A549 (cell line): ENCODE measurements around the gene KRTAP4-1. TPM values are rescaled to one million over a fixed set of nuclear protein-coding genes. Genes with fewer than 3 reads are reported as not detected.

Experiments
- ATAC-seq, 2 experiments: fragments of 200-7000 bp in 1 of 2; fragments of >200 bp in 1 of 2; cut with Nextera tagmentation in 1 of 2; cut with Tn5 transposase in 1 of 2; 3 replicates each; pipeline versions ENCODE4 v1.8.0 to v1.9.1; 2018 to 2020; ENCODE audit warnings: mild to moderate bottlenecking in 1 of 2, moderate library complexity in 1 of 2
- CTCF ChIA-PET: fragments of 300-600 bp; sonication (Branson Sonifier 250); formaldehyde crosslinking; extraction: SDS; loops from one replicate; lab custom pipeline; 2021; ENCODE audit warnings: antibody characterized with exemption, inconsistent platforms; lab: Yijun Ruan, JAX
- POLR2A ChIA-PET: fragments of 350-600 bp; formaldehyde crosslinking; extraction: SDS; loops from one replicate; lab custom pipeline; 2021; ENCODE audit warnings: antibody characterized with exemption, inconsistent platforms; lab: Yijun Ruan, JAX
- DNase-seq, 2 experiments: peaks; one replicate each; pipeline versions ENCODE4 v3.0.0 to v3.0.0-alpha.2; 2011 to 2016; ENCODE audit warnings: low read depth in 1 of 2, low spot score in 1 of 2
- FAIRE-seq: peaks from 2 replicates; lab custom pipeline; 2011; peaks lifted over from hg19 to GRCh38; lab: Jason Lieb, UNC
- H3K27ac ChIP-seq, 2 experiments: fragments of >200 bp; sonication (Bioruptor Twin); formaldehyde crosslinking; 3 replicates each; pipeline ENCODE4 v1.5.1; 2016 to 2017
- H3K4me1 ChIP-seq: fragments of >200 bp; sonication (Bioruptor Twin); formaldehyde crosslinking; 3 replicates; pipeline ENCODE4 v1.6.1; 2016
- H3K4me2 ChIP-seq: fragments of >200 bp; sonication (Bioruptor Twin); formaldehyde crosslinking; 3 replicates; pipeline ENCODE4 v1.6.1; 2016
- H3K4me3 ChIP-seq: fragments of >200 bp; sonication (Bioruptor Twin); formaldehyde crosslinking; 3 replicates; pipeline ENCODE4 v1.5.1; 2016
- H3K9me3 ChIP-seq: fragments of >200 bp; sonication (Bioruptor Twin); formaldehyde crosslinking; 3 replicates; pipeline ENCODE4 v1.6.1; 2016
- BHLHE40 ChIP-seq: IDR thresholded peaks from 2 replicates; pipeline ENCODE4 v1.6.1; 2012; ENCODE audit warnings: low read depth, low read length, inconsistent platforms
- CHD2 ChIP-seq: fragments of 150-350 bp; IDR thresholded peaks from 2 replicates; pipeline ENCODE4 v1.6.1; 2014; ENCODE audit warnings: low read length; ENCODE audit not compliant: partially characterized antibody
- EHF ChIP-seq: fragments of 250-450 bp; sonication (Bioruptor Pico); IDR thresholded peaks from 2 replicates; pipeline ENCODE4 v1.5.0; 2020; ENCODE audit warnings: mild to moderate bottlenecking
- EP300 ChIP-seq, 2 experiments: fragments of >200 bp; sonication (Bioruptor Twin); formaldehyde crosslinking; IDR thresholded peaks; 2 replicates in 1 of 2; 3 replicates in 1 of 2; pipeline ENCODE4 v1.6.1; 2016 to 2017
- HDAC2 ChIP-seq: fragments of 200-600 bp; sonication (generic); IDR thresholded peaks from 2 replicates; pipeline ENCODE4 v1.6.1; 2016
- HEYL ChIP-seq: fragments of 250-450 bp; sonication (Bioruptor Pico); IDR thresholded peaks from 2 replicates; pipeline ENCODE4 v1.8.0; 2021; ENCODE audit warnings: mild to moderate bottlenecking, moderate library complexity
- HOXB5 ChIP-seq: fragments of 250-450 bp; sonication (Bioruptor Pico); IDR thresholded peaks from 2 replicates; pipeline ENCODE4 v1.5.0; 2020; ENCODE audit warnings: mild to moderate bottlenecking, moderate library complexity
- JUN ChIP-seq, 2 experiments: fragments of >200 bp; sonication (Bioruptor Twin); formaldehyde crosslinking; IDR thresholded peaks; 2 replicates in 1 of 2; 3 replicates in 1 of 2; pipeline ENCODE4 v1.6.1; 2016 to 2017
- KDM1A ChIP-seq: fragments of 200-600 bp; sonication (generic); IDR thresholded peaks from 2 replicates; pipeline ENCODE4 v1.6.1; 2016; ENCODE audit warnings: low read depth, mild to moderate bottlenecking
- KDM5A ChIP-seq: fragments of 200-600 bp; sonication (generic); IDR thresholded peaks from 2 replicates; pipeline ENCODE4 v1.6.1; 2016; ENCODE audit warnings: antibody characterized with exemption, mild to moderate bottlenecking
- MAFK ChIP-seq: fragments of 450-650 bp; IDR thresholded peaks from 2 replicates; pipeline ENCODE4 v1.6.1; 2014; ENCODE audit not compliant: partially characterized antibody
- MAZ ChIP-seq: fragments of 150-350 bp; IDR thresholded peaks from 2 replicates; pipeline ENCODE4 v1.6.1; 2014; ENCODE audit warnings: antibody characterized with exemption, low read depth, low read length, borderline replicate concordance
- MYC ChIP-seq: IDR thresholded peaks from 2 replicates; pipeline ENCODE4 v1.6.1; 2012; ENCODE audit warnings: mild to moderate bottlenecking, inconsistent platforms, low read length, improper control_type of control experiment, borderline replicate concordance
- NFE2L2 ChIP-seq: fragments of 150-350 bp; conservative IDR thresholded peaks from 2 replicates; pipeline ENCODE4 v1.6.1; 2014; ENCODE audit warnings: low read length
- NPAS2 ChIP-seq: fragments of 250-450 bp; sonication (Bioruptor Pico); IDR thresholded peaks from 2 replicates; pipeline ENCODE4 v1.8.0; 2022; ENCODE audit warnings: mild to moderate bottlenecking, moderate library complexity, borderline replicate concordance
- PHF8 ChIP-seq: fragments of 200-600 bp; sonication (generic); IDR thresholded peaks from 2 replicates; pipeline ENCODE4 v1.6.1; 2016; ENCODE audit warnings: low read depth, mild to moderate bottlenecking, antibody characterized with exemption, moderate library complexity, borderline replicate concordance
- POLR2AphosphoS2 ChIP-seq: conservative IDR thresholded peaks from 2 replicates; pipeline ENCODE4 v1.6.1; 2012; ENCODE audit warnings: low read length, improper control_type of control experiment, inconsistent platforms
- RARB ChIP-seq: fragments of 250-450 bp; sonication (Bioruptor Pico); IDR thresholded peaks from 2 replicates; pipeline ENCODE4 v1.8.0; 2021; ENCODE audit warnings: mild to moderate bottlenecking, moderate library complexity
- RCOR1 ChIP-seq: fragments of 150-350 bp; IDR thresholded peaks from 2 replicates; pipeline ENCODE4 v1.6.1; 2014; ENCODE audit warnings: antibody characterized with exemption, low read length, low read depth
- SMC3 ChIP-seq: fragments of >200 bp; sonication (Bioruptor Twin); formaldehyde crosslinking; IDR thresholded peaks from 3 replicates; pipeline ENCODE4 v1.6.1; 2018; ENCODE audit warnings: inconsistent platforms
- SREBF2 ChIP-seq: fragments of 450-650 bp; IDR thresholded peaks from 2 replicates; pipeline ENCODE4 v1.6.1; 2014; ENCODE audit warnings: mild to moderate bottlenecking, moderate library complexity
- ZC3H11A ChIP-seq: fragments of 450-650 bp; IDR thresholded peaks from 2 replicates; pipeline ENCODE4 v1.6.1; 2014; ENCODE audit warnings: antibody characterized with exemption, mild to moderate bottlenecking
- WGBS: methylation state at CpG from one replicate; pipeline ENCODE4 v1.1.6; 2017; ENCODE audit errors: missing lambda C conversion rate; 5-methylcytosine and 5-hydroxymethylcytosine counted together
- polyA plus RNA-seq, 4 experiments: library from polyadenylated mRNA; depleted of rRNA in 3 of 4; stranded (reverse); fragments of >200 nt; fragmentation: RNase III in 1 of 4; extraction: RNeasy Plus Mini Kit Qiagen cat#74134 plus additional on column Dnase treatment in 1 of 4; gene quantifications; 2 replicates in 3 of 4; 3 replicates in 1 of 4; pipeline ENCODE4 v1.2.3, GENCODE V29; 2011 to 2017
- TF ChIP-seq, protein P1 (sequence below): IDR thresholded peaks from 2 replicates; pipeline ENCODE4 v1.6.1; 2012
- TF ChIP-seq, protein P2 (sequence below): fragments of >200 bp; sonication (Bioruptor Twin); formaldehyde crosslinking; IDR thresholded peaks from 3 replicates; pipeline ENCODE4 v1.5.1; 2016
- TF ChIP-seq, protein P3 (sequence below): fragments of 250-450 bp; sonication (Bioruptor Pico); IDR thresholded peaks from 2 replicates; pipeline ENCODE4 v1.5.0; 2021; ENCODE audit warnings: mild to moderate bottlenecking, moderate library complexity, borderline replicate concordance
- TF ChIP-seq, protein P4 (sequence below): fragments of >200 bp; sonication (Bioruptor Twin); formaldehyde crosslinking; IDR thresholded peaks from 2 replicates; pipeline ENCODE4 v1.6.1; 2016
- TF ChIP-seq, protein P5 (sequence below): fragments of 150-350 bp; IDR thresholded peaks from 2 replicates; pipeline ENCODE4 v1.6.1; 2014; ENCODE audit warnings: low read depth, mild to moderate bottlenecking, low read length

The KRTAP4-1 gene
- polyA plus RNA-seq, 2 of the 4 experiments (the other 2 are of a cell fraction): 0.12 to 0.32 TPM

DNA sequence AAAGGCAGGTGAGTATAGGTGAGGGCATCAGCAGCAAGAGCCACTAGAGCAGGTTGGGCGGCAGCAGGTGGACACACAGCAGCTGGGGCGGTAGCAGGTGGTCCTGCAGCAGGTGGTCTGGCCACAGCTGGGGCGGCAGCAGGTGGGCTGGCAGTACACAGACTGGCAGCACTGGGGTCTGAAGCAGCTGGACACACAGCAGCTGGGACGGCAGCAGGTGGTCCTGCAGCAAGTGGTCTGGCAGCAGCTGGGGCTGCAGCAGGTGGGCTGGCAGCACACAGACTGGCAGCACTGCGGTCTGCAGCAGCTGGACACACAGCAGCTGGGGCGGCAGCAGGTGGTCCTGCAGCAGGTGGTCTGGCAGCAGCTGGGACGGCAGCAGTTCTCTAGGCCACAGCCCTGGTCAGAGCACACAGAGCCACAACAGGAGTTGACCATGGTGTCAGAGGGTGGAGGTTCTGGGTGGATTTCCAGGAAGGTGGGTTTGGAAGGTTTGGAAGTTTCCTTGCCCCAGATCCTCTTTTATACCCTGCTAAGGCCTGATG lies 6.9 kb downstream of the KRTAP4-1 start, which contains the start of gene KRTAP4-2:
Gene KRTAP4-2, minus strand, starts transcription at position 495 of the 545 bp plus-strand sequence. Its CDS starts 57 bp downstream, at position 438.
- Histone ChIP-seq H3K27ac (no peak within 1 kb of the TSS), H3K4me3 (no peak within 1 kb of the TSS), H3K4me1 (no peaks in the 10 kb centered on the region), H3K9me3 (no peaks in the 10 kb centered on the region), H3K4me2 (no peak within 1 kb of the TSS; the same call in 2 of the 3 replicates)
- TF ChIP-seq MAZ: no peak
- no peak for DNase-seq
- FAIRE-seq: no peak
- ATAC-seq: no peak
- ChIA-PET POLR2A (no interaction called here), CTCF (interaction anchor here (0.9 to 2.4 kb wide), 2 partner anchors 144 to 489 kb away, joined by 3 to 6 read pairs; no protein-coding TSS in a partner anchor)
- 79% methylated on average over 6 of the region's 7 CpGs for WGBS

DNA sequence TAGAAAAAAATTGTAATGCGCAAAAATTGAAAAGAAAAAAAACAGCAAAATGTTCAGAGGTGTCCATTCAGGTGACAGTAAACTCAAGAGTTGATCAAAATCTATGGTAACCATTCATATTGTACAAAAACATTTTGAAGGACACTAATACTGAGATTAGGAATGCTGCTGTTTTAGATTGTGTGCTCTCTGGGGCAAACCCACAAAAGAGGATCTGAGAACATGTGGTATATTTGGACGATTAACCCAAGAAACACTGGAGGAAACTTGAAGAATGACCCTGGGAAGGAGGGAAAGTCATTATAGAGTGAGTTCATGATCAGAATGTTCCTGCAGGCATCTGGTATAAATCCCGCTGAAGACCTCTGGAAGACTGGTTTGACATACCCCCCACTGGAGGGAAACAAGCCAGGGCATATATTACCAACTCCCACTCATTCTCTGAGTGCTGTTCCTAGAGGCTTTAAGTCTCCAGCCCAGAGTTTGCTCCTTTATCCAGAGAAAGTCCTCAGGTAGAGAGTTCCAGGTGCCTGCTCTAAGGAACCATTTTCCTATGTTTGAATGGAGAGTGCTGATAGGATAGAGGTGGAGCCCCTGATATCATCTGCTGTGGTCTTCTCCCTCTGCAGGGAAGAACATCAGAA lies 7.8 kb downstream of the KRTAP4-1 start:
- H3K27ac ChIP-seq: no peak overlapping the region
- TF ChIP-seq, protein P1, sequence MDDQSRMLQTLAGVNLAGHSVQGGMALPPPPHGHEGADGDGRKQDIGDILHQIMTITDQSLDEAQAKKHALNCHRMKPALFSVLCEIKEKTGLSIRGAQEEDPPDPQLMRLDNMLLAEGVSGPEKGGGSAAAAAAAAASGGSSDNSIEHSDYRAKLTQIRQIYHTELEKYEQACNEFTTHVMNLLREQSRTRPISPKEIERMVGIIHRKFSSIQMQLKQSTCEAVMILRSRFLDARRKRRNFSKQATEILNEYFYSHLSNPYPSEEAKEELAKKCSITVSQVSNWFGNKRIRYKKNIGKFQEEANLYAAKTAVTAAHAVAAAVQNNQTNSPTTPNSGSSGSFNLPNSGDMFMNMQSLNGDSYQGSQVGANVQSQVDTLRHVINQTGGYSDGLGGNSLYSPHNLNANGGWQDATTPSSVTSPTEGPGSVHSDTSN: no peak
- TF ChIP-seq, protein P2, sequence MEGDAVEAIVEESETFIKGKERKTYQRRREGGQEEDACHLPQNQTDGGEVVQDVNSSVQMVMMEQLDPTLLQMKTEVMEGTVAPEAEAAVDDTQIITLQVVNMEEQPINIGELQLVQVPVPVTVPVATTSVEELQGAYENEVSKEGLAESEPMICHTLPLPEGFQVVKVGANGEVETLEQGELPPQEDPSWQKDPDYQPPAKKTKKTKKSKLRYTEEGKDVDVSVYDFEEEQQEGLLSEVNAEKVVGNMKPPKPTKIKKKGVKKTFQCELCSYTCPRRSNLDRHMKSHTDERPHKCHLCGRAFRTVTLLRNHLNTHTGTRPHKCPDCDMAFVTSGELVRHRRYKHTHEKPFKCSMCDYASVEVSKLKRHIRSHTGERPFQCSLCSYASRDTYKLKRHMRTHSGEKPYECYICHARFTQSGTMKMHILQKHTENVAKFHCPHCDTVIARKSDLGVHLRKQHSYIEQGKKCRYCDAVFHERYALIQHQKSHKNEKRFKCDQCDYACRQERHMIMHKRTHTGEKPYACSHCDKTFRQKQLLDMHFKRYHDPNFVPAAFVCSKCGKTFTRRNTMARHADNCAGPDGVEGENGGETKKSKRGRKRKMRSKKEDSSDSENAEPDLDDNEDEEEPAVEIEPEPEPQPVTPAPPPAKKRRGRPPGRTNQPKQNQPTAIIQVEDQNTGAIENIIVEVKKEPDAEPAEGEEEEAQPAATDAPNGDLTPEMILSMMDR: no peak
- TF ChIP-seq EP300 (IDR thresholded peaks at IDR 0.05): no peak
- no peak for TF ChIP-seq CHD2
- no peak for TF ChIP-seq HEYL
- TF ChIP-seq SREBF2: no peak
- TF ChIP-seq RCOR1: no peak
- TF ChIP-seq NFE2L2: no peak
- no peak for TF ChIP-seq PHF8
- TF ChIP-seq RARB (CRISPR knock-in tag): no peak
- no peak for TF ChIP-seq NPAS2 (CRISPR knock-in tag)
- no peak for TF ChIP-seq MYC
- TF ChIP-seq POLR2AphosphoS2: no peak
- H3K4me1 ChIP-seq: no peaks in the 10 kb centered on the region
- no peaks in the 10 kb centered on the region for H3K9me3 ChIP-seq
- 76% methylated on average over 3 of the region's 3 CpGs for WGBS
- no peak for ATAC-seq
- no peak overlapping the region for H3K4me2 ChIP-seq
- FAIRE-seq: no peak
- ChIA-PET CTCF (interaction anchor here (0.6 to 2.4 kb wide), 3 partner anchors 145 to 647 kb away, joined by 3 to 6 read pairs (median 4); no protein-coding TSS in a partner anchor), POLR2A (no interaction called here)
- H3K4me3 ChIP-seq: no peak overlapping the region
- no peak for DNase-seq

DNA sequence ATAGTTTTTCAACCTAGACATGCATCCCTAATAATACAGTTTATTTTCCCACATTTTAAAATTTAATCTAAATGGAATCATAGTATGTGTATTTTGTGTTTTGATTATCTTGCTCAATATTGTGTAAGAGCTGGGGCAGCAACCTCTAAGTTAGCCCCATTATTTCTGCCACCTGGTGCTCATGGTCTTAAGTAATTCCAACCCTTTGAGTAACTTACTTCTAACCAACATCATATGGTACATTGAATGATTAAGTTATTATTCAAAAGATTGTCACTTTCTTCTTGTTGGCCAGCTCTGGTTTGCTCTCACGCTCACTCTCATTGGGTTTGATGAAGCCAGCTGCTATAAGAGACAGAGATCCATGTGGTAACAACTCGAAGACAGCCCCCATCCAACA lies 12.8 kb downstream of the KRTAP4-1 start:
- Histone ChIP-seq H3K4me1 (no peaks in the 10 kb centered on the region), H3K4me3 (no peak overlapping the region), H3K27ac (no peak overlapping the region), H3K9me3 (no peaks in the 10 kb centered on the region), H3K4me2 (no peak overlapping the region)
- ChIA-PET POLR2A (no interaction called here), CTCF (interaction anchor here (1.3 to 1.4 kb wide), 2 partner anchors 150 to 307 kb away, joined by 3 to 5 read pairs; no protein-coding TSS in a partner anchor)
- 59% methylated on average over 2 of the region's 2 CpGs for WGBS
- TF ChIP-seq NPAS2 (CRISPR knock-in tag) (no peak), HDAC2 (no peak), MAZ (no peak), SMC3 (no peak), NFE2L2 (no peak), KDM1A (no peak), BHLHE40 (no peak), MYC (no peak), KDM5A (no peak), MAFK (no peak), HEYL (no peak), JUN (IDR thresholded peaks at IDR 0.05) (no peak), EHF (no peak), POLR2AphosphoS2 (no peak), ZC3H11A (no peak), CHD2 (no peak), HOXB5 (CRISPR knock-in tag) (no peak)
- TF ChIP-seq, protein P3, sequence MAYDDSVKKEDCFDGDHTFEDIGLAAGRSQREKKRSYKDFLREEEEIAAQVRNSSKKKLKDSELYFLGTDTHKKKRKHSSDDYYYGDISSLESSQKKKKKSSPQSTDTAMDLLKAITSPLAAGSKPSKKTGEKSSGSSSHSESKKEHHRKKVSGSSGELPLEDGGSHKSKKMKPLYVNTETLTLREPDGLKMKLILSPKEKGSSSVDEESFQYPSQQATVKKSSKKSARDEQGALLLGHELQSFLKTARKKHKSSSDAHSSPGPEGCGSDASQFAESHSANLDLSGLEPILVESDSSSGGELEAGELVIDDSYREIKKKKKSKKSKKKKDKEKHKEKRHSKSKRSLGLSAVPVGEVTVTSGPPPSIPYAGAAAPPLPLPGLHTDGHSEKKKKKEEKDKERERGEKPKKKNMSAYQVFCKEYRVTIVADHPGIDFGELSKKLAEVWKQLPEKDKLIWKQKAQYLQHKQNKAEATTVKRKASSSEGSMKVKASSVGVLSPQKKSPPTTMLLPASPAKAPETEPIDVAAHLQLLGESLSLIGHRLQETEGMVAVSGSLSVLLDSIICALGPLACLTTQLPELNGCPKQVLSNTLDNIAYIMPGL (CRISPR knock-in tag): no peak
- TF ChIP-seq, protein P4, sequence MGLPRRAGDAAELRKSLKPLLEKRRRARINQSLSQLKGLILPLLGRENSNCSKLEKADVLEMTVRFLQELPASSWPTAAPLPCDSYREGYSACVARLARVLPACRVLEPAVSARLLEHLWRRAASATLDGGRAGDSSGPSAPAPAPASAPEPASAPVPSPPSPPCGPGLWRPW: no peak
- TF ChIP-seq, protein P5, sequence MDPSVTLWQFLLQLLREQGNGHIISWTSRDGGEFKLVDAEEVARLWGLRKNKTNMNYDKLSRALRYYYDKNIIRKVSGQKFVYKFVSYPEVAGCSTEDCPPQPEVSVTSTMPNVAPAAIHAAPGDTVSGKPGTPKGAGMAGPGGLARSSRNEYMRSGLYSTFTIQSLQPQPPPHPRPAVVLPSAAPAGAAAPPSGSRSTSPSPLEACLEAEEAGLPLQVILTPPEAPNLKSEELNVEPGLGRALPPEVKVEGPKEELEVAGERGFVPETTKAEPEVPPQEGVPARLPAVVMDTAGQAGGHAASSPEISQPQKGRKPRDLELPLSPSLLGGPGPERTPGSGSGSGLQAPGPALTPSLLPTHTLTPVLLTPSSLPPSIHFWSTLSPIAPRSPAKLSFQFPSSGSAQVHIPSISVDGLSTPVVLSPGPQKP: no peak
- no peak for DNase-seq
- FAIRE-seq: no peak
- ATAC-seq: no peak
